COLO668 (cell line): ENCODE results near the gene RNF220.
A peak's percentile ranks its signal among the peaks of the same experiment; 100 is the strongest.

Source experiments
- DNase-seq: peaks from one replicate; lab custom pipeline; 2025; ENCODE audit not compliant: unreplicated experiment; lab: John Stamatoyannopoulos, UW

The RNF220 gene

DNA sequence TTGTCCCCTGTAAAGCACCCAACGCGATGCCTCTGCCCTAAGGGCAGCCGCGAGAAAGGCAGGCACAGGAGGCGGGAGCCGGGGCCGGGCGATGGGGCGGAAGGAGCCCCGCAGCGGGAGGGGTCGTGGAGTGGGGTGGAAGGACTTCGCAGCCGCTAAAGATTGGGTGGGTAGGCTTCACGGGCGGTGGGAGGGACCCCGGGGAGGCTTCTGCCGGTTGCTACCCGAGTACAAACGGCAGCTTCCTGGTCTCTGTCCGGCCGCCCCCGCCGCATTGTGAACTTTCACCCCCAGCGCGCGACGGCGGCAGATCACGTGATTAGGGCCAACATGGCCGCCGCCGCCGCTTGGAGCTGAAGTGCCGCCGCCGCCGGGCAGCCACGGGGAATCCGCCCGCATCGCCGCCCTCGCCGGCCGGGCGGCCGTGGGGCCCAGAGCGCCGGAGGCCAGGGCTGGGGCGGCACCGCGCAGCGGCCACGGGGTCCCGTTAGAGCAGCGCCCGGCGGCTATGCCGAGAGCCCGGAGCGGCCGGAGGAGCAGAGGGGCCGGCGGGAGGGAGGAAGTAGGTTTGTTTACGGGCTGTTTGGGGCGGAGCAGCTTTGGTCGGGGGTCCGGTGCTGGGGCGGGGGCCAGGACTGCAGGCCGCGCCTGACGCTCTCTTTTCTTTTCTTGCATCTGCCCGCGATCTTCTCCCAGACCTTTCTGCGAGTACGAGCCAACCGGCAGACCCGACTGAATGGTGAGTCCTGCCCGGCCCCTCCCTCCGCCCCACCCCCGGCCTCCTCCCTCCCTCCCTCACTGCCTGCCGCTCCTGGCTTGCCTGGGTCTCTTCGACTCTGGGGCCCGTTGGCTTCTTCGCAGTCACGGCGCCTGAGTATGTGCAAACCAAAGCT lies 226.8 kb downstream of the RNF220 start:
- peak; percentile 99 for DNase-seq

DNA sequence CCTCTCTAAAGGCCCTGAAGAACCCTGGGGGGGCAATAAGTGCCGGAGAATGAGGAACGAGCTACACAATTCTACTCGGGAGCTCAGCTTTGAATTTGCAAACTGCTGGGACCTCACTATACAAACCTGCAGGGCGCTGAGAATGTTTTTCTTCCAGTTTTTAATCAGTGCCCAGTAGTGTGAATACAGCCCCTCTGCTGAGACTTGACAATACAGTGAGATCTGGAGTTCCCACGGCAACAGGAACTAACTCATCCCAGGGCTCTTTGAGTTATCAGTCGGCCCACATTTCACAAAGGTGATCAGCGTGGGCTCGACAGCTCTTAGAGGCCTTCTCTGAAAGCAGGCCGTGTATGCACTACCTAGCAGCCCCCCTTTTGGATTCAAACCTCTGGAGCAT lies 227.5 kb downstream of the RNF220 start:
- DNase-seq: peak; percentile 47

DNA sequence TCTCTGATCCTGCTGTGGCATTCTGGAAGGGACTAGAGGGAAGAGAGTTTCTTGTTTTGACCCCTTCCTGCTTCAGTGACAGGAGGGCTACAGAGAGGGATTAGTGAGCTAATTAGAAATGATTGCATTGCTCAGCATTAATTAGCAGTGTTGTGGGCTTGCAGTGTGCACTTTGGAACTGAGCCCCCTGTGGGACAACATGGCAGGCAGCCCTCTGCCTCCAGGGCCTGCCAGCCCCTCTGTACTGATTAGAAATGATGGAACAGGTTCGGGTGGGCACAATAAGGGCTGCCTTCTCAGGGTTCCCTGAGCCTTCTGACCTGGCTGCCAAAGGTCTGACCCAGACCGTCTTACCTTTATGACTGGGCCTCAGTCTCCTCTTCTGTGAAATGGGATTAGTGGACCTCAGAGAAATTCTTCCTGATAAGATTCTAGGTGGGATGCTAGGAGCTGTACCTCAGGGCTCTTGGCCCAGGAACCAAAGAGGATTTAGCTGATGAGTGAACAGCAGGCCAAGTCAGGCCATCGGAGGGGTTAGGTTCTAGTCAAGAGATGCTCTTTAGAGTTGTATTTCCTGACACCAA lies 229.6 kb downstream of the RNF220 start:
- no peak for DNase-seq

DNA sequence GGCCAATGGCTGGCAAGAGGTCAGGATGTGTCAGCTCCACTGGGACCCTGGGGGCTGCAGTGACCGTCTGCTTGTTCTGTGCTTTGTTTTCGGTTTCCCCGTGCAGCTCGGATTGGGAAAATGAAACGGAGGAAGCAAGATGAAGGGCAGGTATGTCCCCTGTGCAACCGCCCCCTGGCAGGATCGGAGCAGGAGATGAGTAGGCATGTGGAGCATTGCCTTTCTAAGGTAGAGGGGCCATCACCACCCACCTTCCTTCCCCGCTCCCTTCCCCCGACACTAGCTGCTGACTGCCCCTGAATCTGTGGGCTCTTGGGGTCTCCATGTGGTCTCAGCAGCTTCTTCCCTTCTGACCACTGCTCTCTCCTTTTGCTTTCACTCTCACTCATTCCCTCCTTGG lies 230.4 kb downstream of the RNF220 start:
- DNase-seq: no peak

DNA sequence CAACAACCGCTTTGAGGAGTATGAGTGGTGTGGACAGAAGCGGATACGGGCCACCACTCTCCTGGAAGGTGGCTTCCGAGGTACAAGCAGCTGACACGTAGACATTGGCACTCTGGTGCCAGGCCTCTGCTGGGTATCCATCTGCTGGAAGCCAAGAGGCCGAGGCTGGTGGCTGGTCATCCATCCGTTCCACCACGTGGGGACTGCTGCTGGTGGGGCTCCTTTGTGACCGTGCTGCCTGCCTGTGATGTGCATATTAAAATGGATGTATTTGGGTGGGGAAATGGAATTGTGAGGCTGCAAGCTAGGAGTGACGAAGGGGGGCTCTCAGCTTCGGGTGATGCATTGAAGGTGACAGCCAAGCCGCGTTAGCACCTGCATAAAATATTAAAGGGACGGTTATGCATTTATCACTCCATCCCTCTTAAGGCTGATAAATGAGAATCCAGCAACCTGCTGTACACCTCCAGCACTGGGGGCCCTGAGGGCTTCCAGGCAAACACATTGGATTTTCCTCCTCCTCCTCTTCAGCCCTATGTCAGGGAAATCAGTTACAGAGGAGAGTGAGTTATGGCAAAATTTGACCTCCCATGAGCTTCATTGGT lies 231.1 kb downstream of the RNF220 start:
- DNase-seq: no peak

DNA sequence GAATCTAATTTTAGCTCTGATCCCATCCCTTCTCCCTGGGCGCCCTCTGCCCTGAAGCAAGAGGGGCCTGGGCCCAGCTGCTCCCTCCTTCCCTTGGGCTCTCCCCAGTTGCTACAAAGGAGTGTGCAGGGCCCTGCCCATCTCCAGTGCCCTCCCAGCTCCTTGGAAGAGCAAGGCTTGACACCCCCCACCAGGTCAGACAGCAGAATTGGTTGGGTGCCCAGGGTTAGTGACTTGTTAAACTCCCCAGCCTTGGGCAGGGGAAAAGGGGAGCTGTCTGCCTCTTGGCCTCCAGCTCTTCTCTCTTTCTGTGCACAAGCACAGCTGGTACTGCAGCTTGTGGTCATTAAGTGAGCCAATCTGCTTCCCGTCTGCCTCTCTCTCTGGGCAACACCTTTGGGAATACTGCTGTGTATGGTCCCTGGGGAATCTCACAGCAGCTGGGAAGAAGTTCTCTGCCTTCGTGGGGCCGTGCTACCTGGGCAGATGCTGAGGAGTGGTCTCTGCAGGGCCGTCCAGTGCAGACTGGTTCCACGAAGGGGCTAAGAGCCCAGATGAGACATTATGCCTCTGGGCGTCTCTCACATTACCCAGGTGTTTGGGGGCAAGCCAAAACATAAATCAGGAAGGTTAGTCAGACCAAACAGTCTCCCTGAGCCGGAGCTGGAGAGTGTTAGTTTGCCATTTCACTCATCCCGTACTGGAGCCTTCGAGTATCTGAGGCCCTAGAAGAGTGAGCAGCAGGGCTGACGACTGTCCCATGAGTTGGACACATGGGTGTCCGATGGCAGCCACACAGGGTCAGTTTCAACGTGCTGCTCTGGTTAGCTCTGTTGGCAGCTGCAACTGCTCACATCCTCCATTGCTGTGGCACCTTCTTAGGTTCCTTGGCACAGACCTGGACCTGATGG lies 231.9 kb downstream of the RNF220 start:
- DNase-seq: peak; percentile 46

DNA sequence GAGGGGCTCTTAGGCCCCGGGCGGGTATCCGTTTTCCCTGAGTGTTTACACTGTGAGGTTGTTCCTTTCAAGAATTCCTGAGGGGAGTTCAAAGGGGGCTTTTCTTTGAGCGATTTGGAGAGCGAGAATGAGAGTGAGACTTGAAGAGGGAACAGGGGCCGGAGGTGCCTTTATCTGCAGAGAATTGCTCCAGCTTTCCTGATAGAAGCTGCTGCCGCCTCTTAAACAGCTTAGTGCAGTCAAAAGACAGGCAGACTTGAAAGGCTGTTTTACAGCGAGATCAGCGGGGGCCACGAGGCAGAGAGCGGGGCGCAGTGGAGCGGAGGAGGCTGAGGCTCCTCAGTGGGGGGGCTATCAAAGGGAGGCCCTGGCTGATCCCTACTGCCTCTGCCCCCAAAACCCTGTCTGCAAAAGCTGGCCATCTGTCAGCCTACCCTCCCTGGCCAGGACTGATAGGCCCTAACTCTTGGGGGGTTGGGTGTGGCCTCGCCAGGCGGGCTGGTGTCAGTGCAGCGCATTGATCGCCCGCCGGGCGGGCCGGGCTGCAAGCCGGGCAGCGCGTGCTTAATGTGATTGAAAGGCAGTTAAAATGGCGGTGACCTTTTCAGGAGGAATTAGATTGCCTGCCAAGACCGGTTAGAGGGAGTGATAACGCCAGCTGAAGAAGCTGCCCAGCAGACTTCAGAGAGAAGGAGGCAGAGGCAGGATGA lies 232.8 kb downstream of the RNF220 start:
- no peak for DNase-seq

DNA sequence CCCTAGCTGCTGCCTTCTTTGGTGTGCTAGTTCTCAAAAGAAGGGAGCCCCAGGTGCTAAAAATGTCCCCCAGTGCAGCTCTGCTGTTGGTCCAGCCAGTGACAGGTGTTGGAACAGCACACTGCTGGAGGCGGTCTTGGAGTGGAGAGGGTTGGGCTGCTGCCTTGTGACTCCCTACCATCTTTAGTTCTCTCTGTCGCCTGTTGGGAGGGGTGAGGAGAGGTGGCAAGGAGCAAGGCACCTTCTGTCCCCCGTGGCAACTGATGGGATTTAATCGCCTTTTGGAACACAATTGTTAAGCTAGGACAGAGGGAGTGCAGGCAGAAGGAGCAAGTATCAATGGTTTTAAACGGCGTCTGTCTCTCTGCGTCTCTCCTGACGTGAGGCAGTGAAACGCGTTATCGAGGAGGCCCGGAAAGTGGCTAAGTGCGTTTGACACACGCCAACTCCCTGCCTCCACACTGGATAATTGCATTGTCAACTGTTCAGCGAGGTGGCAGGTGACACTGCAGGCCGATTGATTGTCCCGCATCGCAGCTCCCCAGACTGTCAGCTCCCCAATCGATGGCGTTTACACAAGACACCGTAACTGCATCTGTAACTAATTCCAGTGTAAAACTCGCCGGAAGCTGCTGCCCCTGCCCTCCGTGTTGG lies 235.3 kb downstream of the RNF220 start:
- peak; percentile 89 for DNase-seq

DNA sequence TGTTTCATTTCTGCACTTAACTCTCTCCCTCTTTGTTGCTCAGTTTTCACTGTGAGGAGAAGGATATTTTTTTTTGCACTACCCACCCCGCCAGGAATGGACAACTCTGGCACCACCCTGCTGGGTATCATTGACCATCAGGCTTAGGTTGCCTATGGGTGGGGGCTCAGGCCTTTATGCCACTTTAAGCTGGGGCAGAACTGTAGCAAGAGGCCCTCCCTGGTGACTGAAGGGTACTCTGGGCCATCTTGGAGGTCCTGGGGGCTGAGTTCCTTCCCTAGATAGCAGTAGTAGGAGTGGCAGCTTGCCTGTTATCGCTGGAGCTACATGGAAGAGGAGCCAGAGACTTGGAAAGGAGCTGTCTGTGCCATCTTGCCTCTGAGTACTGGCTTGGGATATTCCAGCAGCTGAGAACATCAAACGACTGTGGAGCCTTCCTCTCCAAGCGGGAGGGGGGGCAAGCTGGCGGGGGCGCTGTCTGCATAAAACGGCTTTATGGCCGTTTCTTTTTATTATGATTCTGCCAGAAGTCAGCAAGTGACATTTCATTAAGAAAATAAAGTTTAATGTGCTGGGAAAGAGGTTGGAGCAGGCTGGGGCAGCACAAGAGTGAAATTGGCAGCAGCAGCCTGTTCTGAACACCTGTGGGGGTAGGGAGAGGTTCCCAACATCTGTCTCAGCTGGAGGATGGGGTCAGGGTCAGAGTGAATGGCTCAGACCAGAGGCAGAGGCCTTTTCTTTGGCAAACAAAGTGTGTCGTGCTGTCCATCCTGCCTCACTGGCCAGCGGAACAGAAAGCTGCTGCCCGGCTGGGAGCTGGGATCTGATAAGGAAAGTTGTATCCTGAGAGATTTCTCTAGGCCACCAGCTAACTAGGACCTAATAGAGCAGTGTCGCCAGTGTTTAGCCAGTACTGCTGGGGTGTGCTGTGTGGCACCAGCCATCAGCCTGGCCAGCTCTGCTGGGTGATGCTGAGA lies 236.4 kb downstream of the RNF220 start:
- no peak for DNase-seq

DNA sequence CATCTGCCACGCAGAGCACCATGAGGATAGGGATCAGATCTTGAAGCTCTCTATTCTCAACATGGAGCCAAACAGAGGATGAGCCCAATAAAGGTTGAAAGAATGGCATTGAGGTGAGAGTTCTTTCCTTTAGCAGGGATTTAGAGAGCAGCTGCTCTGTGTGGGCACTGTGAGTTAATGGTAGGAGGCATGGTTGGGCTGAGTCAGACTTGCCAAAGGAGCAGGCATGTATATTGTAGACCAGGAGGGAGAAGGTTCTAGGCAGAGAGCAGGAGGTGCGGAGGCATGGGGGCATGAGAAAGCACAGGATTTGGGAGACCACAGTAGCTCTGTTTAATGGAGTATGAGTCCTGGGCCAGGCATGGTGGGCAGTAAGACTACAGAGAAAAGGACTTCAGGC lies 237.2 kb downstream of the RNF220 start:
- DNase-seq: no peak

DNA sequence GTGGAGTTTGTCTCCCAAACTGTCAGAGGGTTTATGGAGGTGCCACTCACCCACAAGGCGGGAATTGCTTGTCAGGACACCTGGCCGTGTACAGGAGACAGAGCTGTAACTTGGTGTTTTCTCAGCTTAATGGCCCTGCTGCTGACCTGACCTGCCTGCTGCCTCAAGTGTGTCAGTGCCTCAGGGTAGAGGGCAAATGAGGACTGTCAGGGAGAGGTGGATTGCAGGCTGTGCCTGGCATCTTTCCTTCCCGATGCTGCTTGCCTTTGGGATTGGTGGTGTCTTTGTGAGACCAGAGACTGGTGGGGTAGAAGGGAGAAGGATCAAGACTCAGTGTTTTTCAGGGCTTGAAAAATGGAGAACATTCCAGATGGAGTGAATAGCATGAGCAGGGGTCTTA lies 237.9 kb downstream of the RNF220 start:
- DNase-seq: no peak

DNA sequence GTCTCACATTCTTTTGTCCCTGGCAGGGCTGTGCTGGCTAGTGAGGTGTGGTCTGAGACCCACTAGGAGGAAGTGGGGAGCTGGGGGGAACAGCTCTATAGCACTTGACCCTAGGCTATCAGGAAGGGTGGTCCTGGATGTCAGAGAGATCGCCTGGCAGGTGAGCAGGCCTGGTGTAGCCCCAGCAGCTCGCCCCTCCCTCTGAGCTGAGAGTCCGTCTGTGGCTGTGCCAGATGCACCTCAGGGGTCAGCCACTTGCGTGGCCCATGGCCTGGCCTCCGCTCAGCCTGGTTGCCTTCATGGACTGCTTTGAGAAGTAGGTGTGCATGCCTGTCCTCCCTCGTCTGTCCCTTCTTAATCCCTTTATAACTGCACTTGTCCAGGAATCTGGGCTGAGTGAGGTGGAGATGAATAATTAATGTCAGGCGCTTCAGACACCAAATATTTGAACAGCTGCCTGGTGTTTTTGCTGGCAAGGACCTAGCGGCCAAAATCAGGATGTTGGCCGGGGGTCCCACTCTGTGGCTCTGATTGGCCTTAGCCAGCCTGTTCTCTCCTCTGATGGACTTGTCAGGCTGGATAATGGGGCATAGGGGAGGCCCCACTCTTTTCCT lies 238.8 kb downstream of the RNF220 start:
- peak; percentile 82 for DNase-seq

DNA sequence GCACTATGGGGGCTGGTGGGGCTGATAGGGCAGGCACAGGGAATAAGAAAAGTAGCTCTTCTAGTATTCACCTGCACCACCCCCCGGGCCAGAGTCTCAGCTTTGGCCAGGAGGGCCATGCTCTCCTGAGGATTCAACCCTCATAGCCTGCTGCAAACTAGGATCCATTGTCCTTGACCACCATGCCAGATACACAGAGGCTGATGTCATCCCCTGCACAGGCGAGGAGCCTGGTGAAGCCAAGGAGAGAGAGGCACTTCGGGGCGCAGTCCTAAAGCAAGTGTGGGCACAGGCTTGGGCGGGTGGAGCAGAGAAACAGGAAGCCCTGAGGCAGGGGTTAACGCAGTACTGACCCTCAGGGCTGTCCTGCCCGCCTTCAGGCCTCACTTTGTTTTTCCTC lies 239.8 kb downstream of the RNF220 start:
- DNase-seq: no peak

DNA sequence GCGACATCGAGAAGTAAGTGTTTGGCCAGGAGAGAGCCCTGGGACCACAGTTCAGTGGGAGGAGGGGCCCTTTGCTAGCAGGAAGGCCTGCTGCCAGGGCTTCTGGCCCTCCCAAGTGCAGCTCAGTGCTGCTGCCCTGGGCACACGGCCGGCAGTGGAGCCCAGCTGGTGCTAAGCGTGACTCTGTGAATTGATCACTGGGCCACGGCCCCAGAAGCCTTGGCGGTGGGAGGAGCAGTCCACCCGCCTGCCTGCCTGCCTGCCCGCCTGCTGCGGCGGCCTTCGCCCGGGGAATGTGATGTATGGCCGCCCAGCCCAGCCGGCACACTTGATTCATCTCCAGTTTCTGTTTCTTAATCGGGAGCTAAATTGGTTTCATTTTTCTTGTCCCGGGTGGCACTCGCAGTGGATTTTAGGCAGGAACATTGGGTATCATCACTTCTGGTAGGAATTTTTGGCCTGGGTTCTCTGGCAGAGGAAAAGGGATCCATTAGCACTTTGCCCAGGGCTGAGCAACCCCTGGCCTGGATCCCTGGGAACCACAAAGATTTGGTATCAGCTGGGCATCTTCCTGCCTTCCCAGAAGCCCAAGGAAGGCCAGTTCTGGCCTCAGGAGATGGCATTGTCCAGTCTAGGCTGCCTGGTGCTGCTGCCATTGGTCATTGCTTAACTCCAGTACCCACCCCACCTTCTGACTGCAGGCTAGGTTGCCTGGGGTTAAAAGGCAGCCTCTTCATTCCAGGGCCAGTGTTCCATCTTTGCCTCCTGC lies 240.6 kb downstream of the RNF220 start:
- no peak for DNase-seq

DNA sequence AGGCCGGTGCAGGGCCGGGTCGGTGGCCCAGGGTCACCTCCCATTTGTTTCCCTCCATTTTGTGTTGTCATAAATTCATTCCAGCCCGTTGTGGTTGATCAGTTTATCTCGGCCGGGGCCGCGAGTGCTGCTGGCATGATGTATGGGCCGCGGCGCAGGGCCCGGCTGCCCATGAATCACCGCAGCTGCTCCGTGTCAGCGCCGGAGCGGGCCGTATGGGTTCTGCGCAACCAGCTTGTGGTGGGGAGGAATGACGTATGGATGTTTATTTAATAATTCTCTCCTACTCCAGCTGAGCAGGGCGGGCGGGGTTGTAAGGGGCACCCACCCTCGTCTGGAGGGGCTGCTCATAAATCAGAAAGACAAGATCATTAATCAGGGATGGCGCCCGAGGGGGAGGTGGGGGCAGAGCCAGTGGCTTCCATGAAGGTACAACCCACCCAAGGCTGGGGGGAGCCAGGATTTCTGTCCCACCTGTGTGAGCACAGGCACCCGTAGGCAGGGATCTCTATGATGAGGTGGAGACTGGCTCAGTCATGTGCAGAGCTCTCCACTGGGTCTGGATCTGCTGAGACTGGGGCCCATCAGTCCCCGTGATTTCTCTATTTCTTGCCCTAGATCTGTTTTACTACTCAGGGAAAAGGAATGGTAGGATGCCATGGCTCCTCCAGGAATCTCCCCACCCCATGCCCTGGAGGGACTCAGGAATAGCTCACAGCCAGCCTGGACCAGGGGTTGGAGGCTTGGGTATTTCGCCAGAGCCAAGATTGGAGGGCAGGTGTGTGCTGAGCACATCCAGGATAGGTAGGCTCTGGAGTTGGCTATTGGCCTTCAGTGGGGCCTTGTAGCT lies 241.4 kb downstream of the RNF220 start:
- DNase-seq: no peak

DNA sequence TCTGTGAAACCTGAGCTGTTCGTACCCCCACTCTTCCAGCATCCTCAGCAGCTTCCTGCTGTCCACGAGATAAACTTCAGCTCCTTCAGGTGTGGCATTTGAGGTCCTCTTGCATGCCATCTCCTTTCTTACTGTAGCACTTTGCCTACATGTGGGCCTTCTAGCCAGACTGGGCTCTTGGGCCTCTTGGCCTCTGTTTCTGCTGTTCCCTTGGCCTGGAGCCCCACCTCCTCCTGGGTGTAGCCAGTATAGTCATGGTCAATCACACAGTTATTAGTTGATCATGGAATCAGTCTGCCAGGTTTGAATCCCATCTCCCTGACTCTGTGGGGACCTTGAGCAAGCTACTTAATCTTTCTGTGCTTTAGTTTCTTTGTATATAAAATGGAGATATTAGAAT lies 242.8 kb downstream of the RNF220 start:
- DNase-seq: no peak
